Activated T-helper 2 cell treated with anti-CD3 and anti-CD28 coated beads, Interferon-gamma antibody, Interleukin-2, Interleukin-4, amounts not matched to agents 10 μg/mL and 5 μg/mL and 100 μg/mL, durations not matched to agents 14 hours and 24 hours and 36 hours (primary cell): ENCODE measurements around the gene OXNAD1. TPM values are rescaled to one million over a fixed set of nuclear protein-coding genes. Genes with fewer than 3 reads are reported as not detected.

ENCODE experiments used
- DNase-seq: peaks from one replicate; pipeline ENCODE4 v3.0.0; 2021; ENCODE audit warnings: low spot score
- H3K27ac Mint-ChIP-seq: one replicate; pipeline ENCODE4 v1.8.0; 2021; ENCODE audit warnings: mixed read lengths
- H3K27me3 Mint-ChIP-seq: one replicate; pipeline ENCODE4 v1.8.0; 2021; ENCODE audit warnings: low read depth, mixed read lengths
- H3K36me3 Mint-ChIP-seq: one replicate; pipeline ENCODE4 v1.8.0; 2021; ENCODE audit warnings: low read depth, mixed read lengths
- H3K4me1 Mint-ChIP-seq: one replicate; pipeline ENCODE4 v1.8.0; 2021; ENCODE audit warnings: low read depth, mixed read lengths
- H3K4me3 Mint-ChIP-seq: one replicate; pipeline ENCODE4 v1.8.0; 2021; ENCODE audit warnings: low read depth, mild to moderate bottlenecking, moderate library complexity, mixed read lengths
- H3K9me3 Mint-ChIP-seq: one replicate; pipeline ENCODE4 v1.8.0; 2021; ENCODE audit warnings: mixed read lengths
- intact Hi-C: fragments of 100-400 bp; cut with micrococcal nuclease; formaldehyde crosslinking; loops from one replicate; pipeline ENCODE4 v1.15.1; 2023
- total RNA-seq: library from RNA; stranded (reverse); gene quantifications from 2 replicates; pipeline ENCODE4 v1.2.3, GENCODE V29; 2022

OXNAD1 gene
- total RNA-seq, 1 donor from 2014 or later, result 18.7 TPM

DNA sequence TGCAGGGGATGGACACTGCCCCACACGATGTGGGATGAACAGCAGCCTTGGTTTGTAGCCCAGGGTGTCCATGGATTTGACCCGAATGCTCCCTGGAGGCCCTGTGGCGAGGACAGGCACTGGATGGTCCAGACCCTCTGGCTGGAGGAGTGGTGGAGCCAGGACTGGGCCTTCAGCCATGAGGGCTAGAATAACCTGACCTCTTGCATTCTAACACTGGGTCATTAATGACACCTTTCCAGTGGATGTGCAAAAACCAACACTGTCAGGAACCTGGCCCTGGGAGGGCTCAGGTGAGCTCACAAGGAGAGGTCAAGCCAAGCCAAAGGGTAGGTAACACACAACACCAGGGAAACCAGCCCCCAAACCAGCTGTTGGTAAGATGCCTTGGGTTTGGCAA lies 51.4 kb downstream of the OXNAD1 start:
- H3K4me3 Mint-ChIP-seq, result no peak overlapping the region

DNA sequence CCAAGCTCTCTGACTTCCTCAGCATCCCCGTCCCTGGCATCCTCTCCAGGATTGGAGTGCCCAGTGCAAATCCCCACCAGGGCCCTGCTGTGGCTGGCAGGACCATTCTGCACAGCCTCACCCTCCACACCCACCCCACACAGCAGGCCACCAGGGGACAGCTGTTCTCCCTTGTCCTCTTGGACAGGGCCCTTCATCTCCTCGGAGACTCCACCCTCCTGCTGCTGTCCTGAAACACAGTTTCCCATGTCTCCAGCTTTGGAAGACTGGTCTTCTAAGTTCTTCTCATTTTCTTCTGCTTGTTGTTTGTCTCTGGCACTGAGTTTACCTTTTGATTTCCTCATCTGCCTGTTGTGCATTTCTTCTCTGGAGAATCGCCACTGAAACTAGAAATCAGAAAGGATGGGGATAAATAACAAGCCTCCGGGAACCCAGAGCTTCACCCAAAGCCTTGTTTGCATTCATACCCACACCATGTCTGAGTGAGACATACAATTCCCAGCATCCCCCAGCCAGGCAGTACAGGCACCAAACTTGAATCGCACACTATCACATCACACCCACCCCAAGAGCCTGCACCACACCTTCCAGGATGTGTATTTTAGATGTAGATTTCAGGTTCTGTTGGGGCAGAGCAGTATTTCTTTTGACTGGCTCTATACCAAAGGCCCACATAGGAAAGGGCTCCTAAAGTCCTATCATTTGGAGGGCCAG lies 52.0 kb downstream of the OXNAD1 start:
- no peak for DNase-seq
- Mint-ChIP-seq H3K36me3 (peaks cover 90% of the 10 kb centered on the region), H3K27ac (no peak overlapping the region), H3K27me3 (no peaks in the 10 kb centered on the region), H3K4me1 (peaks cover 67% of the 10 kb centered on the region), H3K4me3 (no peak overlapping the region), H3K9me3 (no peaks in the 10 kb centered on the region)
- intact Hi-C loops, result no loop called here

More for the DNA sequence above, 51.4 kb downstream of the OXNAD1 start:
- H3K4me1 Mint-ChIP-seq, result peaks cover 73% of the 10 kb centered on the region
- no peak for DNase-seq
- H3K27ac Mint-ChIP-seq, result no peak overlapping the region
- intact Hi-C loops, result no loop called here
- peaks cover 90% of the 10 kb centered on the region for H3K36me3 Mint-ChIP-seq
- no peaks in the 10 kb centered on the region for H3K27me3 Mint-ChIP-seq
- no peaks in the 10 kb centered on the region for H3K9me3 Mint-ChIP-seq

DNA sequence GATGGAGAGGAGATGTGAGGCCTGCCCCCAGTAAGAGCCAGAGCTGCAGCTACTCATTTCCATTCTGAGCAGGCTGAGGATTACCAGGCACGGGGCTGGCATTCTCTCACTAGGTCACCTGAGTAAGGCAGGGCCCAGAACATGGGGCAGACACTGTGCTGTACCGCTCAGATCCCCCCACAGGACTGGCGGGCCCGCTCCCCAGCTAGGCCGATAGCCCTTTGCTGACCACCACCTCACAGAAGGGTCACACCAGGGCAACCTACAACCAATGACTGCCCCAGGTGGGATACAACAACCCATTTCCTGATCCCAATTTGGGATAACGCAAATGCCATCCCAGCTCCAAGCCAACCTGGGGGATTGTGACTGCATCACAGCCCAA lies 52.5 kb downstream of the OXNAD1 start:
- H3K36me3 Mint-ChIP-seq, result peaks cover 90% of the 10 kb centered on the region
- no peak overlapping the region for H3K4me3 Mint-ChIP-seq
- H3K27me3 Mint-ChIP-seq, result no peaks in the 10 kb centered on the region
- DNase-seq, result no peak
- no peak overlapping the region for H3K27ac Mint-ChIP-seq
- no peaks in the 10 kb centered on the region for H3K9me3 Mint-ChIP-seq
- intact Hi-C loops, result no loop called here
- H3K4me1 Mint-ChIP-seq, result peaks cover 61% of the 10 kb centered on the region

DNA sequence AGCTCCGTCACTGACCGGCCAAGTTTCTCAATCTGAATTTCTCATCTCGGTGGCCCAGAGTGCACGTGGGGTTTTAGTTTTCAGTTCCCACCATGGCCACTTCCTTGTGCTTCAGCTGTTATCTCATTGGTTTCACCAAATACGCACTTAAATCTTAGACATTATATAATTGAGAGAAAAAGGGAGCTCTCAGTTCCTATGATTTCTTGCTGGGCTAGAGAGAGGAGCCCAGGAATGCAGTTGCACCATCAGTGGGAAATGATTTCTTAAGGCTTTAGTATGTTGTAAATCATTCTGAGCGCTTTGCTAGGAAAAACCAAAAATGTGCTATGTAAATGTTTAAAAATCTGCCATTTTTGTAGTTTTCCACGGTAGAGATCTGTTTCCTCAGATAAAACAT lies 53.2 kb downstream of the OXNAD1 start:
- no peak for DNase-seq
- no peak overlapping the region for H3K27ac Mint-ChIP-seq
- peaks cover 57% of the 10 kb centered on the region for H3K4me1 Mint-ChIP-seq
- peaks cover 88% of the 10 kb centered on the region for H3K36me3 Mint-ChIP-seq
- H3K4me3 Mint-ChIP-seq, result no peak overlapping the region
- H3K27me3 Mint-ChIP-seq, result no peaks in the 10 kb centered on the region
- H3K9me3 Mint-ChIP-seq, result no peaks in the 10 kb centered on the region
- intact Hi-C loops, result no loop called here

GRCh38 chr3:16319307-16319706 lies 54.3 kb downstream of the OXNAD1 start:
- Mint-ChIP-seq H3K36me3 (peaks cover 86% of the 10 kb centered on the region), H3K4me1 (peaks cover 49% of the 10 kb centered on the region), H3K9me3 (no peaks in the 10 kb centered on the region), H3K27me3 (no peaks in the 10 kb centered on the region), H3K4me3 (no peak overlapping the region), H3K27ac (peak overlapping the region; percentile 67)
- DNase-seq, result peak; percentile 72
- intact Hi-C loops, result loop anchor here (1.0 kb wide), 4 partner anchors 10 to 231 kb away; no protein-coding TSS in a partner anchor

DNA sequence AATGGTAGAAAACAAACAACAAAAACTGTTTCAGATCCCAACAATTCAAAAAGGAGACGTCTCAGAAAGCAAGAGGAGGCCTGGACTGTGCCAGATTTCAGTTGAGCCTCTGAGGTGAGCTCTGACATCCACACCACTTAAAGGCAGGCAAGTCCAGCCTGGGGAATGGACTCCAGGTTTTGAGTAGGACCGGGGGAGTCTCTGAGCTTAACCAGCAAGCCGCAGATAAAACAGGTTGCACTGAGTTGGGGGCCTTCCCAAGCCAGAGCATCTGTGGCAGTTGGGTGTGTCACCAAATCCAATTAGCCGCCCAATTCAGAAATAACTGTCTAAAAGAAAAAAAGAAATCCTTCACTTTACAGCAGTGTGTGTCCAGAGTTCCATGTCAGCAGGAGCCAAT lies 54.7 kb downstream of the OXNAD1 start:
- Mint-ChIP-seq H3K9me3 (no peaks in the 10 kb centered on the region), H3K27me3 (no peaks in the 10 kb centered on the region), H3K36me3 (peaks cover 85% of the 10 kb centered on the region), H3K4me3 (no peak overlapping the region), H3K27ac (peak overlapping the region; percentile 67), H3K4me1 (peaks cover 48% of the 10 kb centered on the region)
- intact Hi-C loops, result loop anchor here (1.0 kb wide), 4 partner anchors 10 to 231 kb away; no protein-coding TSS in a partner anchor
- no peak for DNase-seq

- H3K27me3 Mint-ChIP-seq, result no peaks in the 10 kb centered on the region
- DNase-seq, result no peak
- intact Hi-C loops, result no loop called here
- H3K4me1 Mint-ChIP-seq, result peaks cover 48% of the 10 kb centered on the region
- H3K4me3 Mint-ChIP-seq, result no peak overlapping the region
- peak overlapping the region; percentile 29 for H3K27ac Mint-ChIP-seq
- peaks cover 85% of the 10 kb centered on the region for H3K36me3 Mint-ChIP-seq
- H3K9me3 Mint-ChIP-seq, result no peaks in the 10 kb centered on the region
Observed at GRCh38 chr3:16320711-16321110, 55.7 kb downstream of the OXNAD1 start.

- Mint-ChIP-seq H3K27ac (no peak overlapping the region), H3K27me3 (no peaks in the 10 kb centered on the region), H3K9me3 (no peaks in the 10 kb centered on the region), H3K36me3 (peaks cover 83% of the 10 kb centered on the region), H3K4me3 (no peak overlapping the region), H3K4me1 (peaks cover 38% of the 10 kb centered on the region)
- no peak for DNase-seq
- intact Hi-C loops, result no loop called here
Observed at GRCh38 chr3:16322189-16322588, 57.2 kb downstream of the OXNAD1 start.

GRCh38 chr3:16323737-16324136 lies 58.7 kb downstream of the OXNAD1 start:
- H3K4me3 Mint-ChIP-seq, result no peak overlapping the region
- H3K27ac Mint-ChIP-seq, result no peak overlapping the region
- DNase-seq, result no peak
- peaks cover 26% of the 10 kb centered on the region for H3K4me1 Mint-ChIP-seq
- H3K36me3 Mint-ChIP-seq, result peaks cover 81% of the 10 kb centered on the region
- intact Hi-C loops, result no loop called here
- H3K9me3 Mint-ChIP-seq, result no peaks in the 10 kb centered on the region
- no peaks in the 10 kb centered on the region for H3K27me3 Mint-ChIP-seq

GRCh38 chr3:16325850-16326249 lies 60.8 kb downstream of the OXNAD1 start:
- Mint-ChIP-seq H3K4me1 (peaks cover 7% of the 10 kb centered on the region), H3K27me3 (no peaks in the 10 kb centered on the region), H3K27ac (no peak overlapping the region), H3K9me3 (no peaks in the 10 kb centered on the region), H3K4me3 (no peak overlapping the region), H3K36me3 (peaks cover 80% of the 10 kb centered on the region)
- intact Hi-C loops, result no loop called here
- DNase-seq, result no peak

- peaks cover 4% of the 10 kb centered on the region for H3K4me1 Mint-ChIP-seq
- H3K4me3 Mint-ChIP-seq, result no peak overlapping the region
- H3K9me3 Mint-ChIP-seq, result peaks cover 6% of the 10 kb centered on the region
- intact Hi-C loops, result no loop called here
- H3K36me3 Mint-ChIP-seq, result peaks cover 80% of the 10 kb centered on the region
- peak overlapping the region; percentile 4 for H3K27ac Mint-ChIP-seq
- no peak for DNase-seq
- no peaks in the 10 kb centered on the region for H3K27me3 Mint-ChIP-seq
Observed at GRCh38 chr3:16326724-16327349, 61.8 kb downstream of the OXNAD1 start.

GRCh38 chr3:16328124-16328523 lies 63.1 kb downstream of the OXNAD1 start:
- intact Hi-C loops, result no loop called here
- H3K27me3 Mint-ChIP-seq, result no peaks in the 10 kb centered on the region
- no peak overlapping the region for H3K27ac Mint-ChIP-seq
- DNase-seq, result no peak
- peaks cover 84% of the 10 kb centered on the region for H3K36me3 Mint-ChIP-seq
- H3K4me1 Mint-ChIP-seq, result peaks cover 4% of the 10 kb centered on the region
- H3K4me3 Mint-ChIP-seq, result no peak overlapping the region
- peaks cover 17% of the 10 kb centered on the region for H3K9me3 Mint-ChIP-seq

DNA sequence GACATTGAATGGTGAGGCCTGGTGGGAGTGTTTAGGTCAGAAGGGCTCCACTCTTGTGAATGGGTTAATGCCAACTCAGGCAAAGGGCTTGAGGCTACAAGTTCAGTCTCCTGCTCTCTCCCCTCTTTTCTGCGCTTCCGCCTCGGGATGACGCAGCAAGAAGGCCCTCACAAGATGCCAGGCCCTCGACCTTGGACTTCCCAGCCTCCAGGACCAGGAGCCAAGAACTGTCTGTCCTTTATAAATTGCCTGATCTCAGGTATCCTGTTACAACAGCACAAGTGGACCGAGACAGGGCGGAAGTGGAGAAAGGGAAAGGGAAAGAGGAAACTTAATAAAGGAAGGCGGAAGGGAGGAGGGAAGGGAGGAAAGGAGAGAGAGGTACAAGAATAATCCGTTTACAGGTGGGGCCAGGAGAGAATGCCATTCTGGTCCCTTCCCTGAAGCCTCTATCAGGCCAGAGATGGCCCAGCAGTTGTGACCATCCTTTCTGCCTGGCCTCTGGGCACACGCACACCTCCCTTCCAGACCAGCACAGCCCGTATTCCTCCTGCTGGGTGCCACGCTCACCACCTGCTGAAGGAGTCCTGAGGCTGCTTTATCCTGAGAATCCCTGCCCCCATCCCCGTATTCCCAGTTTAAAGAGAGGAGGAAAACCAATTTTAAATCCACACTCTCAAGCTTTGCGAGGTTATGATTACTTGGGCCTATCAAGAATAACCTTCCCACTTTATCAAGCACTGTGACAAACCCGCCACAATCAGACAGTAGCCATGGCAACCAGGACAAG lies 64.2 kb downstream of the OXNAD1 start:
- Mint-ChIP-seq H3K27me3 (no peaks in the 10 kb centered on the region), H3K4me3 (no peak overlapping the region), H3K4me1 (peaks cover 4% of the 10 kb centered on the region), H3K36me3 (peaks cover 83% of the 10 kb centered on the region), H3K27ac (no peak overlapping the region), H3K9me3 (peaks cover 17% of the 10 kb centered on the region)
- DNase-seq, result no peak
- intact Hi-C loops, result no loop called here
